Stomach (tissue), 9 donors: ENCODE results near the gene IGSF9B. TPM values are rescaled to one million over a fixed set of nuclear protein-coding genes. Genes with fewer than 3 reads are reported as not detected.

ENCODE experiments used
- DNase-seq, 2 donors: peaks; one replicate each; pipeline versions ENCODE4 v3.0.0 to v3.0.0-alpha.2; 2013 to 2019
- H3K27ac ChIP-seq, 5 donors: fragments of 200-600 bp in 4 of 5; sonication (generic) in 4 of 5; one replicate each; pipeline ENCODE4 v1.5.1; 2013 to 2019; ENCODE audit warnings: mild to moderate bottlenecking in 1 of 5, moderate library complexity in 1 of 5
- H3K27me3 ChIP-seq, 3 donors: fragments of 200-600 bp; sonication (generic); one replicate each; pipeline ENCODE4 v1.5.1; 2017 to 2019; ENCODE audit warnings: mixed run types in 1 of 3
- H3K36me3 ChIP-seq, 4 donors: fragments of 200-600 bp; sonication (generic); 1 replicate in 3 of 4; 2 replicates in 1 of 4; pipeline ENCODE4 v1.5.1; 2016 to 2019
- H3K4me1 ChIP-seq, 4 donors: fragments of 200-600 bp; sonication (generic); one replicate each; pipeline ENCODE4 v1.5.1; 2016 to 2019
- H3K4me3 ChIP-seq, 4 donors: fragments of 200-600 bp; sonication (generic) in 3 of 4; one replicate each; pipeline ENCODE4 v1.5.1; 2016 to 2019; ENCODE audit warnings: mild to moderate bottlenecking in 1 of 4
- H3K9me3 ChIP-seq, 4 donors: fragments of 200-600 bp; sonication (generic); one replicate each; pipeline ENCODE4 v1.5.1; 2016 to 2019
- EP300 ChIP-seq: sonication (generic); formaldehyde crosslinking; IDR thresholded peaks from one replicate; pipeline ENCODE4 v1.6.1; 2017; ENCODE audit warnings: antibody characterized with exemption
- POLR2A ChIP-seq, 4 donors: fragments of 450-650 bp; IDR thresholded peaks; one replicate each; pipeline ENCODE4 v1.6.1; 2016; ENCODE audit warnings: antibody characterized with exemption in 4 of 4, control low read depth in 2 of 4, mild to moderate bottlenecking in 1 of 4, moderate library complexity in 1 of 4
- POLR2AphosphoS5 ChIP-seq, 3 donors: sonication (generic); formaldehyde crosslinking; IDR thresholded peaks; one replicate each; pipeline ENCODE4 v1.6.1; 2016; ENCODE audit warnings: antibody characterized with exemption in 3 of 3
- WGBS, 5 donors: extraction: QIAGEN DNeasy Blood & Tissue Kit in 3 of 5; methylation state at CpG; one replicate each; pipeline versions ENCODE4 v1.1.5 to v1.1.7; 2013 to 2018; 5-methylcytosine and 5-hydroxymethylcytosine counted together
- intact Hi-C: fragments of 100-400 bp; cut with DNase I; formaldehyde crosslinking; loops from one replicate; pipeline ENCODE4 v1.15.1; 2023; ENCODE audit warnings: low total_unique reads
- polyA plus RNA-seq, 3 donors: library from polyadenylated mRNA; stranded (reverse); fragments of 200-250 nt; gene quantifications; one replicate each; pipeline ENCODE4 v1.2.3, GENCODE V29; 2013
- total RNA-seq, 5 donors: library from RNA; depleted of rRNA; stranded (reverse); fragments of >200 nt; gene quantifications; one replicate each; pipeline versions ENCODE4 v1.1.0 to v1.2.3, GENCODE V29; 2014 to 2016
- TF ChIP-seq, protein P1 (sequence below), 7 experiments: fragments of 450-650 bp in 4 of 7; fragments of 200-600 bp in 3 of 7; sonication (generic) in 3 of 7; IDR thresholded peaks; one replicate each; pipeline ENCODE4 v1.5.1; 2016 to 2019; ENCODE audit warnings: antibody characterized with exemption in 7 of 7, control low read depth in 2 of 7, mild to moderate bottlenecking in 1 of 7
- donor health status: healthy with polysubstance abuse.
- donor health status: Bipolar disorder and iron deficiency.
- donor health status: healthy.

IGSF9B gene
- total and polyA plus RNA-seq, 8 donors = 0.44 to 22.3 (median 4.6) TPM; not detected in 1

DNA sequence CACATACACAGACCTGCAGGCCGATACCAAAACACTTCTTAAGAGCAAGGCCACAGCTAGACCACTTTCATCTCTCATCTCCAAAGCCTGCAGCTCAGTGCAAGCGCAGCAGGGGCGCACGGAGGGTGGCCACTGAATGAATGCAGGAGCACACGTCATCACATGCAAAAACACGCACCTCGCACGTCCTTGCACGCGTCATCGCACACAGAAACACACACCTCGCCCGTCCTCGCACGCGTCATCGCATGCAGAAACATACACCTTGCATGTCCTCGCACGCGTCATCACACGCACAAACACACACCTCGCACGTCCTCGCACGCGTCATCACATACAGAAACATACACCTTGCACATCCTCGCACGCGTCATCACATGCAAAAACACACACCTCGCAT, 17.2 kb downstream of the IGSF9B start:
- WGBS, 5 donors = 91 to 97% (median 96%) methylated on average over 30 of the region's 30 CpGs
- Histone ChIP-seq H3K4me3 (no peak overlapping the region), H3K36me3 (peaks cover 3 to 70% (median 33%) of the 10 kb centered on the region in 4 donors), H3K27ac (no peak overlapping the region), H3K27me3 (no peaks in the 10 kb centered on the region), H3K4me1 (peaks cover 0 to 2% (median 0%) of the 10 kb centered on the region in 4 donors), H3K9me3 (no peaks in the 10 kb centered on the region)
- no peak for DNase-seq
- intact Hi-C loops = no loop called here
- TF ChIP-seq EP300 = no peak
- TF ChIP-seq POLR2AphosphoS5 (IDR thresholded peaks at IDR 0.05) = no peak
- TF ChIP-seq POLR2A (IDR thresholded peaks at IDR 0.05) = no peak
- TF ChIP-seq, protein P1, sequence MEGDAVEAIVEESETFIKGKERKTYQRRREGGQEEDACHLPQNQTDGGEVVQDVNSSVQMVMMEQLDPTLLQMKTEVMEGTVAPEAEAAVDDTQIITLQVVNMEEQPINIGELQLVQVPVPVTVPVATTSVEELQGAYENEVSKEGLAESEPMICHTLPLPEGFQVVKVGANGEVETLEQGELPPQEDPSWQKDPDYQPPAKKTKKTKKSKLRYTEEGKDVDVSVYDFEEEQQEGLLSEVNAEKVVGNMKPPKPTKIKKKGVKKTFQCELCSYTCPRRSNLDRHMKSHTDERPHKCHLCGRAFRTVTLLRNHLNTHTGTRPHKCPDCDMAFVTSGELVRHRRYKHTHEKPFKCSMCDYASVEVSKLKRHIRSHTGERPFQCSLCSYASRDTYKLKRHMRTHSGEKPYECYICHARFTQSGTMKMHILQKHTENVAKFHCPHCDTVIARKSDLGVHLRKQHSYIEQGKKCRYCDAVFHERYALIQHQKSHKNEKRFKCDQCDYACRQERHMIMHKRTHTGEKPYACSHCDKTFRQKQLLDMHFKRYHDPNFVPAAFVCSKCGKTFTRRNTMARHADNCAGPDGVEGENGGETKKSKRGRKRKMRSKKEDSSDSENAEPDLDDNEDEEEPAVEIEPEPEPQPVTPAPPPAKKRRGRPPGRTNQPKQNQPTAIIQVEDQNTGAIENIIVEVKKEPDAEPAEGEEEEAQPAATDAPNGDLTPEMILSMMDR (IDR thresholded peaks at IDR 0.05) = no peak

DNA sequence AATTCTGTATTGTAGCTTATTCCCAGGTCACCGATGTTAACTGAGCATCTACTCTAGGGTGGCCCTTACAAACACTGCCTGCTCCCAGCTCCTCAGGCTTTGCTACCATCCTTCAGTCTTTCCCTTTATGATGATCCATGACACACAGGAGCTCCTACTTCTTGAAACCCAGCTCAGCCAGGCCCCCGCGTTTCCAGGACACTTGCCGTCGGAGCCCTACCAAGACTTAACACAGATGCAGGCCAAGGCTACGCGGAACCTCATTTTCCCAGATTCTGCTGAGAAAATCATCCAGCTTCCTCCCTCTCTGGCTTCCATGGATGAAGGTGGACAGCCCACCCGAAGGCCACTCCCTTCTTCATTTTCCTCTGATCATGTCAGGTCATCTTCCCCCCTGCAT, 18.6 kb downstream of the IGSF9B start:
- no peak overlapping the region for H3K4me3 ChIP-seq
- H3K9me3 ChIP-seq = no peaks in the 10 kb centered on the region
- TF ChIP-seq, protein P1 (IDR thresholded peaks at IDR 0.05) = no peak
- no peak for TF ChIP-seq POLR2A (IDR thresholded peaks at IDR 0.05)
- TF ChIP-seq EP300 = no peak
- DNase-seq = no peak
- peaks cover 3 to 69% (median 27%) of the 10 kb centered on the region in 4 donors for H3K36me3 ChIP-seq
- H3K27me3 ChIP-seq = no peaks in the 10 kb centered on the region
- no peak overlapping the region for H3K27ac ChIP-seq
- 88 to 97% (median 93%) methylated on average over 8 of the region's 8 CpGs for WGBS, 5 donors
- peaks cover 0 to 9% (median 3%) of the 10 kb centered on the region in 4 donors for H3K4me1 ChIP-seq
- intact Hi-C loops = no loop called here

- no peak for DNase-seq
- Histone ChIP-seq H3K27ac (no peak overlapping the region), H3K4me3 (no peak overlapping the region), H3K36me3 (peaks cover 3 to 64% (median 27%) of the 10 kb centered on the region in 4 donors), H3K27me3 (no peaks in the 10 kb centered on the region), H3K9me3 (no peaks in the 10 kb centered on the region), H3K4me1 (peaks cover 0 to 9% (median 3%) of the 10 kb centered on the region in 4 donors)
- no peak for TF ChIP-seq POLR2A (IDR thresholded peaks at IDR 0.05)
- TF ChIP-seq POLR2AphosphoS5 (IDR thresholded peaks at IDR 0.05) = no peak
- WGBS, 5 donors = 90 to 94% (median 93%) methylated on average over 15 to 16 of the region's 16 CpGs
- intact Hi-C loops = no loop called here
These were observed 19.3 kb downstream of the IGSF9B start for GRCh38 chr11:133937468-133937867.

- peaks cover 3 to 60% (median 26%) of the 10 kb centered on the region in 4 donors for H3K36me3 ChIP-seq
- intact Hi-C loops = no loop called here
- no peak overlapping the region for H3K27ac ChIP-seq
- H3K4me1 ChIP-seq = peaks cover 0 to 9% (median 3%) of the 10 kb centered on the region in 4 donors
- 82 to 88% (median 85%) methylated on average over 11 to 13 of the region's 13 CpGs for WGBS, 5 donors
- no peaks in the 10 kb centered on the region for H3K9me3 ChIP-seq
- TF ChIP-seq EP300 (no peak), POLR2AphosphoS5 (IDR thresholded peaks at IDR 0.05) (no peak), POLR2A (IDR thresholded peaks at IDR 0.05) (no peak)
- TF ChIP-seq, protein P1 (IDR thresholded peaks at IDR 0.05) = no peak
- H3K27me3 ChIP-seq = no peaks in the 10 kb centered on the region
- no peak for DNase-seq
- no peak overlapping the region for H3K4me3 ChIP-seq
These were observed 19.8 kb downstream of the IGSF9B start for GRCh38 chr11:133937015-133937414.

GRCh38 chr11:133936592-133936991, 20.2 kb downstream of the IGSF9B start:
- no peak overlapping the region for H3K27ac ChIP-seq
- intact Hi-C loops = no loop called here
- no peaks in the 10 kb centered on the region for H3K9me3 ChIP-seq
- no peaks in the 10 kb centered on the region for H3K27me3 ChIP-seq
- DNase-seq = no peak
- H3K4me1 ChIP-seq = peaks cover 0 to 9% (median 3%) of the 10 kb centered on the region in 4 donors
- 71 to 87% (median 77%) methylated on average over 6 to 9 of the region's 9 CpGs for WGBS, 5 donors
- no peak for TF ChIP-seq EP300
- TF ChIP-seq POLR2AphosphoS5 (IDR thresholded peaks at IDR 0.05) = no peak
- TF ChIP-seq POLR2A (IDR thresholded peaks at IDR 0.05) = no peak
- TF ChIP-seq, protein P1 (IDR thresholded peaks at IDR 0.05) = no peak
- H3K36me3 ChIP-seq = peaks cover 3 to 64% (median 26%) of the 10 kb centered on the region in 4 donors
- H3K4me3 ChIP-seq = no peak overlapping the region
